Left forelimb (tissue), 1 donor: Measurements from ENCODE around the gene IYD.
"Not testable (repeated sequence)": the region's sequence is repeated elsewhere in the genome, so short reads cannot be mapped to it uniquely, and the experiment has no call there.

Experiments
- DNase-seq: peaks from one replicate; pipeline ENCODE4 v3.0.0-alpha.2; 2018; ENCODE audit warnings: low spot score

IYD gene

GRCh38 chr6:150352321-150353296 lies 16.2 kb upstream of the IYD start:
- DNase-seq: no peak

GRCh38 chr6:150353445-150353844 lies 15.4 kb upstream of the IYD start:
- no peak for DNase-seq

DNA sequence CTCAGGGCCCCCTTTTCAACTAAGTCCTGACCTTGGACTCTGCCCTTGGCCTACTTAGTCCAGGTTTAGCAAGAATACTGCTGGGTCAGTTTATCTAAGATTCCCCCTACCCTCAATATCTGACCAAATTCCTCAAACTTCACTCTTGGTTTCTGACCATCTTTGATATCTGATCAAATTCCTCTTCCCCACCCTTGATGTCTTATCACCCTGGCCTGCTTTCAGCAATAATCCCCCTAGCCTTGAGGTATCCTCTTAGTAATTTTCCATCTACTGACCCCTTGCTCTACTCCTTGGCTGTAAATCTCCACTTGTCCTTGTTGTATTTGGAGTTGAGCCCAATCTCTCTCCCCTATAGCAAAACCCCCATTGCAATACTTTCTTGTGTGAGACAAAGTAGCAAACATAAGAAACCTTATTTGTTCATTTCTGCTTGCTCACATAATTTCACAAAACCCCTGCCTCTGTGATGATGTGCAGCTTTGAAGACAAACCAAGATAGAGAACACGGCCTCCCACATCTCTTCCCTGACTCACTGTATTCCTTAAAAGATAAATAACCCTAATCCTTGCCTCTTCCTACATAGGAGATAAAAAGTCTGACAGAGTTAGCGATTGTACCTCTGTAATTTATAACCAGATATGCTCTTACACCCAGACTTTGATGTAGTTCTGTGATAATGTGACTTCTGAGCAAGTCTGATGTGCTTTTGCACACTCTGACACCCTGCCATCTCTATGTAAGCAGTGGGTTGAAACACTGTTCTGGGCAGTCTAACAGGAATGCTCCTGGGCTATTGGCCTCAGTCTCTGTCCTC lies 13.8 kb upstream of the IYD start:
- no peak for DNase-seq

DNA sequence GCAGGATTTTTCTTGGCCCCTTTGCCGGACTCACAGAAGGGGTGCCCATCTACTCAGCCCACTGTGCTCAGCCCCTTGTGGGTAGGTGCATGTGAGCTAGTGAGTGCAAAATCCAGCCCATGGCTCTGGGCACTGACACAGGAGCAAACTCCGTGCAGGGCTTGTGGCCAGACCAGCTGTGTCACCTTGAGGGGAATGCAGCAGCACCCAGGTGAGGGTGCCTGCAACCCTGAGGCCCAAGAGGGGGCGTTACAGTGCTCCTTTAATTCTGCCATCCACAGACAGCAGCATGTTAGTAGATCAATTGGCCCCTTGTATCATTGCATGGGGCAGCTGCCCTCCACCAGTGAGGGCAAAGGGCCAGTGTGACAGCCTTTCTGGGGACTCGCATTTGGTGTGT lies 12.9 kb upstream of the IYD start:
- DNase-seq: no peak

DNA sequence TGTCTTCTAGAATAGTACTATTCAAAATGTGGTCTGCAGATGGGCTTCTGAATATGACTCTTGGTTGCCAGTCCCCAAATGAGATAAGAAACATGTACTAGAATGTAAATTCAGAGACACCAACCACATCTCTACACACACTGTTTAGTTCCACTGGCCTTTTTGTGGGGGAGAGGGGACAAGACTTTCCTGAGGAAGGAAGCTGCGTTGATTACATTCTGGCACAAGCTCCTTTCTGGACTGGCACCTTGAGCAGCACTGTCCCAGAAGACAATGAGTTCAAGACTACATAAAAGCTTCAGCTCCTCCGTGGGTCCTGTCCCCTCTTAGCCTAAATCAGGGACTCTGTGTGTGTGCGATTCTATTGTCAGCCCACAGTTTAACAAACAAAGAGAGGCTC lies 6.9 kb upstream of the IYD start:
- DNase-seq: no peak

GRCh38 chr6:150363733-150364132 lies 5.1 kb upstream of the IYD start:
- DNase-seq: no peak

GRCh38 chr6:150366118-150366778 lies 2.6 kb upstream of the IYD start:
- no peak for DNase-seq

GRCh38 chr6:150369408-150369807 lies 596 bp downstream of the IYD start:
- DNase-seq: no peak

- DNase-seq: no peak
Observed at GRCh38 chr6:150370112-150370511, 1.3 kb downstream of the IYD start.

- no peak for DNase-seq
Observed at GRCh38 chr6:150371356-150371755, 2.5 kb downstream of the IYD start.

- no peak for DNase-seq
Observed at GRCh38 chr6:150372051-150372450, 3.2 kb downstream of the IYD start.

DNA sequence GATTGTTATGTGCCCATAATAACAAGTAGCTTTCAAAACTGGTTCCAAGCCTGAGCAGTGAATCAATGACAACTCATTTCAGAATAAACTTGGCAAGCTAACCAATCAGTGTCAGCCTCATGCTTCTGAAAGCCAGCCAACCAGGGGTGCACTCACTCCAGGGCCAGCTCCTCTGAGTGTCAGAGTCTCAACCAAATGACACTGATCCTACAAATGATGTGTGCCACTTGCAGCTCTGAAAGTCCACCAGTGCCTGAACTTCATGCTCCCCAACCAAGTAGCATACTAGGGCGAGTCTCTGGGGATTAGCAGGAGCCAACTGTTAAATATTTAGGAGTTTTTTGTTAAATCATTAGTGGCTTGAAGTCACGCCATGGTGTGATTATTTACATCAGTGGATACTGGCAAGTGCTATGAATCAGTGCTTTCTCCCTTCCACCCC lies 4.5 kb downstream of the IYD start:
- no peak for DNase-seq

DNA sequence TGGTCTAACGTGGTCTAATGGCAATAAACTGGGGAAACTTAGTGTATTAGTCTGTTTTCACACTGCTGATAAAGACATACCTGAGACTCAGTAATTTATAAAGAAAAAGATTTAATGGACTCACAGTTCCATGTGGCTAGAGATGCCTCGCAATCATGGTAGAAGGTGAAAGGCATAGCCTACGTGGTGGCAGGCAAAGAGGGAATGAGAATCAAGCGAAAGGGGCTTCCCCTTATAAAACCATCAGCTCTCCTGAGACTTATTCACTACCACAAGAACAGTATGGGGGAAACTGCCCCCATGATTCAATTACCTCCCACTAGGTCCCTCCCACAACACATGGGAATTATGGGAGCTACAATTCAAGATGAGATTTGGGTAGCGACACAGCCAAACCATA lies 5.5 kb downstream of the IYD start:
- not testable (repeated sequence) for DNase-seq

DNA sequence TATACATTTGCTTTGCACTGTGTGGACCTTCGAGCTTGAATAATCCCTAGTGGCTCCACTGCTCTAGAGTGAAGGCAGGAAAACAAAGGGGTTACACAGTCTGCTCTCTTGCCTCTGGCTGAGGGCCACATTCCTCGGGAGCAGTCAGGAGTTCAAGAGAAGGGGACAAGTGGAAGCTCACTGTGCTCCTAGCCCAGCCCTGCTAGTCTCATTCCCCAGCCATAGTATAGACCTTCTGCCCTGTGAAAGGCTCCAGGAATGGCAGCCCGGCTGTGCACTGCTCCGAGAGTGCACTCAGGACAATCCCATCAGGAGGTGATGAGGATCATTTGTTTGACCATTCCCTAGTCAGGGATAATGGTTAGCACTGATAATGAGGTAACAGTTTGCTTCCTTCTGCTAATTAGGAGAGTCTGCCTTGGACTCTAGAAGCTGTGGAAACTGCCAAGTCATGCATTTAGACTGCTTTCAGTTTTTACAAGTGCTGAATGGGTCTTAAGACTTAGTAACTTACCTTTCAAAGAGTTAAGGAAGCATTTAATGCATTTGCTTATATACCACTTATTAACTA lies 8.5 kb downstream of the IYD start:
- DNase-seq: no peak

DNA sequence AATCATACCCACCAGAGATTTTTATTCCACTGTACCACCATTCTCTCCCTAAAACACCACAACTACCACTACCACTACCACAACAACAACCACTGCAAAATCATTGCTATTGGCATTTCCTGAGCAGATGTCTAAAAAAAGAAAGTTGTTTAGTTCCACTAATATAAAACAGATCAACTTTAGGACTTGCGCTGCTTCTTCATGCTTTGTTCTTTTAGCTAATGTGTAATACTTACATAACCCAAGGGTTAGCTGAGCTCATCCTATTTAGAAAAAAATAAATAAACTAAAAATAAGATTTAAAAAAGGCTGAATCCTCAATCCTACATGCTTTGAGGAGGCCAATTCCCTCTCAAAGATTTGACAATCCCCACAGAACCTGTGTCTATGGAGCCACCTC lies 11.4 kb downstream of the IYD start:
- DNase-seq: no peak

GRCh38 chr6:150382171-150382570 lies 13.4 kb downstream of the IYD start:
- DNase-seq: no peak

DNA sequence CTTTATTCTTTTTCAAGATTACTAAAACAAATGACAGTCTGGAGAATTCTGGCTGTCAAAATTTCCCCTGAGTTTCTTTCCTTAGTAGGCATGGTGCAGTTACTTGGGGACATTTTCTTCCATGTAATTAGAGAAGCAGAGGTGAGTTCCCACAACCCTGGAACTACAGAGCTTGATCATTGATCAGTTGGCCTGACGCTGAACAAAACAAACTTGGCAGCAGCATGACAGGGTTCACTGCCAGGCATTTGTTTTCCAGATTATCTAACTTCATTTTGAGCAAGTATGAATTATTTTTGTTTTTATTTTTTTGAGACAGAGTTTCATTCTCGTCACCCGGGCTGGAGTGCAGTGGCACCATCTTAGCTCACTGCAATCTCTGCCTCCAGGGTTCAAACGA lies 22.6 kb downstream of the IYD start:
- DNase-seq: no peak

- no peak for DNase-seq
Observed at GRCh38 chr6:150391890-150392289, 23.1 kb downstream of the IYD start.

GRCh38 chr6:150392452-150393220 lies 23.8 kb downstream of the IYD start:
- DNase-seq: no peak

GRCh38 chr6:150394053-150394898 lies 25.5 kb downstream of the IYD start:
- DNase-seq: no peak
